ENCODE data around the gene FAM76A. TPM values are rescaled to one million over a fixed set of nuclear protein-coding genes. Genes with fewer than 3 reads are reported as not detected.

FAM76A gene
- total RNA-seq, 6 experiments from 2014 or later = 3.5 to 7.4 (median 4.9) TPM

- DNase-seq (no peak), ATAC-seq (no peak)
- intact Hi-C loops (cut with DNase I) = no loop called here
- no peak for TF ChIP-seq CTCF (IDR thresholded peaks at IDR 0.05)
- no peak for TF ChIP-seq POLR2A (IDR thresholded peaks at IDR 0.05)
- Histone ChIP-seq H3K4me3 (no peak overlapping the region), H3K4me1 (no peaks in the 10 kb centered on the region), H3K9me3 (no peaks in the 10 kb centered on the region), H3K27ac (no peak overlapping the region), H3K36me3 (peaks cover 0 to 8% (median 3%) of the 10 kb centered on the region in 4 donors), H3K27me3 (no peaks in the 10 kb centered on the region)
- WGBS (ENCODE audit: insufficient coverage, low coverage, low lambda C conversion rate, missing lambda C conversion rate) = 100% methylated on average over 1 of the region's 1 CpG
Observed at GRCh38 chr1:27762033-27762432, 36.3 kb downstream of the FAM76A start.

DNA sequence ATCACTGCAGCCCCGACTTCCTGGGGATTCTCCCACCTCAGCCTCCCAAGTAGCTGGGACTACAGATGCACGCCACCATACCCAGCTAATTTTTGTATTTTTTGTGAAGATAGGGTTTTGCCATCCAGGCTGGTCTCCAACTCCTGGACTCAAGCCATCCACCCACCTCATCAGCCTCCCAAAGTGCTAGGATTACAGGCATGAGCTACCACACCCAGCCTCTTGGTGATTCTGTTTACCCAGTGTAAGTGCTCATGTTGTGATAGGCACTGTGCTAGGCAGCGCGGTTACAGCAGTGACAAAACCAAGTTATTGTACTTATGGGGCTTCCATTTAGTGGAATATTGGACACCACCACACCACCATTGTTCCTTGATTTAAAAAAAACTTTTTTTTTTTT lies 37.6 kb downstream of the FAM76A start:
- no peak for ATAC-seq
- H3K4me1 ChIP-seq = no peaks in the 10 kb centered on the region
- WGBS (ENCODE audit: insufficient coverage, low coverage, low lambda C conversion rate, missing lambda C conversion rate) = 97% methylated on average over 4 of the region's 4 CpGs

GRCh38 chr1:27770293-27770830 lies 44.6 kb downstream of the FAM76A start:
- Histone ChIP-seq H3K27me3 (no peaks in the 10 kb centered on the region), H3K36me3 (no peaks in the 10 kb centered on the region), H3K4me1 (peaks cover 0 to 13% (median 6%) of the 10 kb centered on the region in 4 donors), H3K9me3 (no peaks in the 10 kb centered on the region), H3K4me3 (no peak overlapping the region), H3K27ac (no peak overlapping the region)
- ATAC-seq = no peak
- intact Hi-C loops (cut with DNase I) = no loop called here
- DNase-seq = no peak
- TF ChIP-seq POLR2A (IDR thresholded peaks at IDR 0.05) (no peak), CTCF (IDR thresholded peaks at IDR 0.05) (no peak)
- 54% methylated on average over 2 of the region's 2 CpGs for WGBS (ENCODE audit: insufficient coverage, low coverage, low lambda C conversion rate, missing lambda C conversion rate)

More for the DNA sequence above, 37.6 kb downstream of the FAM76A start:
- intact Hi-C loops (cut with DNase I) = no loop called here
- TF ChIP-seq CTCF (IDR thresholded peaks at IDR 0.05) (no peak), POLR2A (IDR thresholded peaks at IDR 0.05) (no peak)
- no peaks in the 10 kb centered on the region for H3K27me3 ChIP-seq
- H3K9me3 ChIP-seq = no peaks in the 10 kb centered on the region
- H3K27ac ChIP-seq = no peak overlapping the region
- H3K36me3 ChIP-seq = peaks cover 0 to 8% (median 3%) of the 10 kb centered on the region in 4 donors
- no peak for DNase-seq
- no peak overlapping the region for H3K4me3 ChIP-seq

- Histone ChIP-seq H3K4me3 (peak overlapping the region; percentile 67 to 82 (median 77)), H3K27me3 (no peaks in the 10 kb centered on the region), H3K4me1 (peaks cover 0 to 13% (median 6%) of the 10 kb centered on the region in 4 donors), H3K36me3 (no peaks in the 10 kb centered on the region), H3K9me3 (no peaks in the 10 kb centered on the region), H3K27ac (peak overlapping the region; percentile 48 to 84 (median 56))
- ATAC-seq (no peak), DNase-seq (no peak)
- WGBS (ENCODE audit: insufficient coverage, low coverage, low lambda C conversion rate, missing lambda C conversion rate) = 17% methylated on average over 18 of the region's 18 CpGs
- TF ChIP-seq POLR2A (IDR thresholded peaks at IDR 0.05) (no peak), CTCF (IDR thresholded peaks at IDR 0.05) (no peak)
- intact Hi-C loops (cut with DNase I) = no loop called here
Observed at GRCh38 chr1:27772036-27772931, 46.5 kb downstream of the FAM76A start.

Data from right lobe of liver (tissue), 6 donors.